Esophagus muscularis mucosa (tissue), 4 donors: ENCODE measurements around the gene BNC2. TPM values are rescaled to one million over a fixed set of nuclear protein-coding genes. Genes with fewer than 3 reads are reported as not detected.

Experiments used
- DNase-seq: peaks from one replicate; pipeline ENCODE4 v3.0.0-alpha.2; 2017; ENCODE audit errors: extremely low spot score
- H3K27ac ChIP-seq, 4 donors: fragments of 200-600 bp; sonication (generic); replicated peaks in 1 of 4; 1 replicate in 3 of 4; 2 replicates in 1 of 4; pipeline ENCODE4 v1.5.1; 2016 to 2019; ENCODE audit warnings: mild to moderate bottlenecking in 1 of 4
- H3K27me3 ChIP-seq, 4 donors: fragments of 200-600 bp; sonication (generic); one replicate each; pipeline versions ENCODE4 v1.5.1 to v1.6.0; 2016 to 2019
- H3K36me3 ChIP-seq, 4 donors: fragments of 200-600 bp; sonication (generic); one replicate each; pipeline ENCODE4 v1.5.1; 2016 to 2019
- H3K4me1 ChIP-seq, 4 donors: fragments of 200-600 bp; sonication (generic); one replicate each; pipeline ENCODE4 v1.5.1; 2016 to 2019
- H3K4me3 ChIP-seq, 4 donors: fragments of 200-600 bp; sonication (generic); 1 replicate in 2 of 4; 2 replicates in 2 of 4; pipeline ENCODE4 v1.5.1; 2016 to 2019; ENCODE audit warnings: mild to moderate bottlenecking in 4 of 4, moderate library complexity in 1 of 4
- H3K9me3 ChIP-seq, 4 donors: fragments of 200-600 bp; sonication (generic); 1 replicate in 3 of 4; 2 replicates in 1 of 4; pipeline ENCODE4 v1.5.1; 2016 to 2019
- EP300 ChIP-seq: sonication (generic); formaldehyde crosslinking; IDR thresholded peaks from one replicate; pipeline ENCODE4 v1.6.1; 2017; ENCODE audit warnings: antibody characterized with exemption
- POLR2A ChIP-seq: fragments of 450-650 bp; IDR thresholded peaks from one replicate; pipeline ENCODE4 v1.6.1; 2017; ENCODE audit warnings: antibody characterized with exemption, moderate library complexity, mild to moderate bottlenecking, low read depth
- POLR2AphosphoS5 ChIP-seq, 2 donors: sonication (generic); formaldehyde crosslinking; IDR thresholded peaks; one replicate each; pipeline ENCODE4 v1.6.1; 2017; ENCODE audit warnings: antibody characterized with exemption in 2 of 2
- WGBS: methylation state at CpG from one replicate; pipeline ENCODE4 v1.1.5; 2018; 5-methylcytosine and 5-hydroxymethylcytosine counted together
- intact Hi-C: fragments of 100-400 bp; cut with DNase I; formaldehyde crosslinking; loops from one replicate; pipeline ENCODE4 v1.15.1; 2023
- total RNA-seq, 4 donors: library from RNA; depleted of rRNA; stranded (reverse); fragments of >200 nt; gene quantifications; one replicate each; pipeline versions ENCODE4 v1.1.0 to v1.2.1, GENCODE V29; 2016
- TF ChIP-seq, protein P1 (sequence below), 3 experiments: fragments of 200-600 bp in 2 of 3; fragments of 450-650 bp in 1 of 3; sonication (generic) in 2 of 3; IDR thresholded peaks; one replicate each; pipeline ENCODE4 v1.5.1; 2017 to 2019; ENCODE audit warnings: antibody characterized with exemption in 3 of 3, mild to moderate bottlenecking in 2 of 3, moderate library complexity in 1 of 3

The BNC2 gene
- total RNA-seq, 4 donors from 2014 or later, result 95.3 to 138 (median 123) TPM

DNA sequence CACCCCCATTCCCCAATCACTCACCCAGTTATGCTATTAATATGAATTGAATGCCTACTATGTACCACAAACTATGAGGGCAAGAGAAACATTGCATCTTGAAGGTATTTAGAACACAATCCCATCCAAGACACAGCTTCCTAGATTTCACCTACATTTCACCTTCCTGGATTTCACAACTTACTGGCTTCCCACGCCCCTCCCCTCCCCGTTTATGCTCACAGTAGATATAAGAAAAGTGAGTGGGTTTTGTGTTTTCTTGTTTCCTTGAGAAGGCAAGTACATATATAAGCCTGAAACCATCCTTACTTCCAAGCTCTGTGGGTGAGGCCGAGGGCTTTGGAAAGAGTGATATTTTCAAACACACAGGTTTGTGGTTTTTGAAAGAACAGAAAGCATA, 465.0 kb downstream of the BNC2 start:
- Histone ChIP-seq H3K9me3 (no peaks in the 10 kb centered on the region), H3K36me3 (no peaks in the 10 kb centered on the region), H3K27ac (no peak overlapping the region), H3K4me1 (no peaks in the 10 kb centered on the region), H3K27me3 (no peaks in the 10 kb centered on the region), H3K4me3 (no peak overlapping the region)
- 88% methylated on average over 3 of the region's 3 CpGs for WGBS
- peak; percentile 34 for DNase-seq
- intact Hi-C loops, result no loop called here
- TF ChIP-seq, protein P1, sequence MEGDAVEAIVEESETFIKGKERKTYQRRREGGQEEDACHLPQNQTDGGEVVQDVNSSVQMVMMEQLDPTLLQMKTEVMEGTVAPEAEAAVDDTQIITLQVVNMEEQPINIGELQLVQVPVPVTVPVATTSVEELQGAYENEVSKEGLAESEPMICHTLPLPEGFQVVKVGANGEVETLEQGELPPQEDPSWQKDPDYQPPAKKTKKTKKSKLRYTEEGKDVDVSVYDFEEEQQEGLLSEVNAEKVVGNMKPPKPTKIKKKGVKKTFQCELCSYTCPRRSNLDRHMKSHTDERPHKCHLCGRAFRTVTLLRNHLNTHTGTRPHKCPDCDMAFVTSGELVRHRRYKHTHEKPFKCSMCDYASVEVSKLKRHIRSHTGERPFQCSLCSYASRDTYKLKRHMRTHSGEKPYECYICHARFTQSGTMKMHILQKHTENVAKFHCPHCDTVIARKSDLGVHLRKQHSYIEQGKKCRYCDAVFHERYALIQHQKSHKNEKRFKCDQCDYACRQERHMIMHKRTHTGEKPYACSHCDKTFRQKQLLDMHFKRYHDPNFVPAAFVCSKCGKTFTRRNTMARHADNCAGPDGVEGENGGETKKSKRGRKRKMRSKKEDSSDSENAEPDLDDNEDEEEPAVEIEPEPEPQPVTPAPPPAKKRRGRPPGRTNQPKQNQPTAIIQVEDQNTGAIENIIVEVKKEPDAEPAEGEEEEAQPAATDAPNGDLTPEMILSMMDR (IDR thresholded peaks at IDR 0.05), result no peak
- TF ChIP-seq POLR2AphosphoS5 (IDR thresholded peaks at IDR 0.05) (no peak), EP300 (no peak)

DNA sequence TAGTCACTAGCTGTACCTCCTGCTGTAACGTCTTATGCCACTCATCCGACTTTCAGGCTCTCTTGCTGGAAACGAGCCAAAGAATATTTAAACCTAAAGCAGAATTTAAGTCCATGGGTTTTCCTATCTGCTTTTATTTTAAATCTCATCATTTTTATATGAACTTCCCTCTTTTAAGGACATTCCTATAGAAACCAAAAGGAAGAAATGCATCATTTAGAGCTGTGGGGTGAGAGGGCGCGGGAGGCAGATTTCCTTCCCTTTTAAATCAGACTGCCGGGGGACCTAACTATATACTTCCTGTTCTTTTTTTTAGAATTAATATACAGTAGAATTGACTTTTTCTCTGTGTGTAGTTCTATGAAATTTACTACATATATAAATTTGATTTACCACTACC, 468.8 kb downstream of the BNC2 start:
- no peak for DNase-seq
- 59% methylated on average over 6 of the region's 6 CpGs for WGBS
- intact Hi-C loops, result no loop called here

DNA sequence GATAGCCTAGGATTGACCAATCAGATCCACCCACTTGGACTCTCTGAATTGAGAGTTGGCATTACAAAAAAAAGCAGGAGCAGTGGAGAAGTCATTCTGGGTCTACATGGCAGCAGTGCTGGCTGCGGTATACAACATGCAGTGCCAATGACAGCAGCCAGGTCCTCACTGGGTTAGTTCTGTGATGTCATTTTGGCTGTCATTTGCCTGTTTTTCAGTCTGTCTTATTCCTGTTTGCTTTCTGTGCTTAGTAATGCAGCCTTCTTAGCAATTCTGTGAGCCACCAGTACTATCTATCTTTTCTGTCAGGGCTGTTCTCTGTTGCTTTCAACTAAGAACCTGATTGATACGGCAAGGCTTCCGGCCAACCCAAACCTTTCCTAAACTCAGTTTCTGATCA, 471.8 kb downstream of the BNC2 start:
- no peaks in the 10 kb centered on the region for H3K36me3 ChIP-seq
- H3K4me1 ChIP-seq, result no peaks in the 10 kb centered on the region
- WGBS, result 93% methylated on average over 3 of the region's 3 CpGs
- intact Hi-C loops, result no loop called here
- no peaks in the 10 kb centered on the region for H3K27me3 ChIP-seq
- TF ChIP-seq POLR2AphosphoS5 (IDR thresholded peaks at IDR 0.05), result no peak
- no peak for TF ChIP-seq EP300
- TF ChIP-seq, protein P1 (IDR thresholded peaks at IDR 0.05), result no peak
- TF ChIP-seq POLR2A, result no peak
- DNase-seq, result no peak
- H3K4me3 ChIP-seq, result no peak overlapping the region
- no peak overlapping the region for H3K27ac ChIP-seq
- H3K9me3 ChIP-seq, result peaks cover 0 to 2% (median 0%) of the 10 kb centered on the region in 4 donors

More for the DNA sequence above, 468.8 kb downstream of the BNC2 start:
- H3K4me1 ChIP-seq, result no peaks in the 10 kb centered on the region
- TF ChIP-seq, protein P1 (IDR thresholded peaks at IDR 0.05), result no peak
- TF ChIP-seq POLR2AphosphoS5 (IDR thresholded peaks at IDR 0.05) (no peak), POLR2A (no peak), EP300 (no peak)
- no peaks in the 10 kb centered on the region for H3K27me3 ChIP-seq
- H3K9me3 ChIP-seq, result no peaks in the 10 kb centered on the region
- H3K27ac ChIP-seq, result no peak overlapping the region
- H3K4me3 ChIP-seq, result no peak overlapping the region
- H3K36me3 ChIP-seq, result no peaks in the 10 kb centered on the region

DNA sequence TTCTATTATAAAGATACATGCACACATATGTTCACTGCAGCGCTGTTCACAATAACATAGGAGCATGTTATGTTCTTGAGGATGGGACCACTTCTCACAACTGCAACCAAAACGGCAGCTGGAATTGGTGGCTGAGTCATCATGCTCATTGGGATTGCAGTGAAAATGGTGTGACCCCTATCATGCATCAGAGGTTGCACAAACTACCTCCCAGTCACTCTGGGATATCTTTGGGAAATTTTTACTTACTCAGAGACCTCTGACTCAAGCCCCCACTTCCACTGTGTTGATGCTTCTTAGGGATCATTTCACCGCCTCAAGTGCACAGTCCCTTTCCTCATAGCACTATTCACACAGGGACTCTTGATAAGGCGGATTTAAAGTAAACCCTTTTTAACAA, 474.1 kb downstream of the BNC2 start:
- intact Hi-C loops, result no loop called here
- Histone ChIP-seq H3K27me3 (no peaks in the 10 kb centered on the region), H3K36me3 (no peaks in the 10 kb centered on the region), H3K4me3 (no peak overlapping the region), H3K27ac (no peak overlapping the region), H3K4me1 (no peaks in the 10 kb centered on the region), H3K9me3 (peaks cover 0 to 5% (median 0%) of the 10 kb centered on the region in 4 donors)
- WGBS, result 96% methylated on average over 4 of the region's 4 CpGs
- TF ChIP-seq POLR2AphosphoS5 (IDR thresholded peaks at IDR 0.05), result no peak
- TF ChIP-seq, protein P1 (IDR thresholded peaks at IDR 0.05), result no peak
- TF ChIP-seq EP300, result no peak
- no peak for TF ChIP-seq POLR2A
- DNase-seq, result no peak

DNA sequence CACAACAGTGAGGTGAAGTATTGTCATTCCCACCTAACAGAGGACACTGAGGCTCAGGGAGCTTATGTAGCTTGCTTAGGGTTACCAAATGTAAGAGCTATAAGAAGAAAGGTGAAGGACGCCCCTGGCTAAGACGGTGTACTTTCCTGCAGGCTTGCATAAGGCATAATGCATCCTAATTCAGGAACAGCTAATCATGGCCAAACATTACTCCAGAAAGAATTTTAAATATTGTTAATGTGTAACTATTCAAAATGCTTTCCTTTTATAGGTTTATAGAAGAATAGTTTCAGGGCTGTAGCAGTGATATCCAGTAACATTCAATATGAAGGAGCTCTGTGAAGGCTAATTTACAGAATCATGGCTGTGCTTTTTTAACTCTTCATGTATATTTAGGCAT, 479.1 kb downstream of the BNC2 start:
- TF ChIP-seq, protein P1 (IDR thresholded peaks at IDR 0.05), result no peak
- TF ChIP-seq POLR2A, result no peak
- no peak for TF ChIP-seq EP300
- no peak for TF ChIP-seq POLR2AphosphoS5 (IDR thresholded peaks at IDR 0.05)
- intact Hi-C loops, result no loop called here
- Histone ChIP-seq H3K36me3 (no peaks in the 10 kb centered on the region), H3K9me3 (peaks cover 0 to 5% (median 0%) of the 10 kb centered on the region in 4 donors), H3K27ac (no peak overlapping the region), H3K27me3 (no peaks in the 10 kb centered on the region), H3K4me3 (no peak overlapping the region), H3K4me1 (no peaks in the 10 kb centered on the region)
- peak; percentile 21 for DNase-seq
- WGBS, result 86% methylated on average over 2 of the region's 2 CpGs
